GM23338 (cell line): ENCODE data around the gene MEI1. TPM values are rescaled to one million over a fixed set of nuclear protein-coding genes. Genes with fewer than 3 reads are reported as not detected.

Experiments used
- ATAC-seq: fragments of 200-7000 bp; cut with Tn5 transposase; 3 replicates; pipeline ENCODE4 v1.9.1; 2020
- DNase-seq: peaks from one replicate; pipeline ENCODE4 v3.0.0-alpha.2; 2015; ENCODE audit warnings: low spot score
- H2AFZ ChIP-seq: fragments of 200-600 bp; sonication (generic); 2 replicates; pipeline ENCODE4 v1.8.0; 2016; ENCODE audit warnings: antibody characterized with exemption, mild to moderate bottlenecking, moderate library complexity
- H3F3A ChIP-seq: fragments of 200-600 bp; sonication (generic); replicated peaks from 2 replicates; pipeline ENCODE4 v1.8.0; 2017; ENCODE audit warnings: antibody characterized with exemption, mixed run types, low read depth
- H3K27ac ChIP-seq: fragments of 200-600 bp; sonication (generic); 2 replicates; pipeline ENCODE4 v1.6.1; 2016; ENCODE audit warnings: low read depth
- H3K27me3 ChIP-seq: fragments of 200-600 bp; sonication (generic); 2 replicates; pipeline ENCODE4 v1.8.0; 2016; ENCODE audit warnings: mild to moderate bottlenecking, mixed run types, moderate library complexity; ENCODE audit not compliant: insufficient read depth
- H3K36me3 ChIP-seq: fragments of 200-600 bp; sonication (generic); 2 replicates; pipeline ENCODE4 v1.8.0; 2016; ENCODE audit warnings: mild to moderate bottlenecking; ENCODE audit not compliant: insufficient read depth
- H3K4me1 ChIP-seq: fragments of 200-600 bp; sonication (generic); 2 replicates; pipeline ENCODE4 v1.8.0; 2016; ENCODE audit warnings: mild to moderate bottlenecking, moderate library complexity; ENCODE audit not compliant: insufficient read depth
- H3K4me2 ChIP-seq: fragments of 200-600 bp; sonication (generic); 2 replicates; pipeline ENCODE4 v1.7.1; 2017; ENCODE audit warnings: mixed run types
- H3K4me3 ChIP-seq: fragments of 200-600 bp; sonication (generic); 2 replicates; pipeline ENCODE4 v1.6.1; 2016; ENCODE audit warnings: mixed run types
- H3K79me2 ChIP-seq: fragments of 200-600 bp; sonication (generic); replicated peaks from 2 replicates; pipeline ENCODE4 v1.8.0; 2017; ENCODE audit warnings: mild to moderate bottlenecking; ENCODE audit not compliant: insufficient read depth
- H3K9me2 ChIP-seq: fragments of 200-600 bp; sonication (generic); 2 replicates; pipeline ENCODE4 v1.8.0; 2017; ENCODE audit not compliant: insufficient read depth
- H4K20me1 ChIP-seq: fragments of 200-600 bp; sonication (generic); replicated peaks from 2 replicates; pipeline ENCODE4 v1.8.0; 2017; ENCODE audit warnings: mild to moderate bottlenecking; ENCODE audit not compliant: insufficient read depth
- H3K27ac Mint-ChIP-seq: 2 replicates; pipeline ENCODE4 v1.8.0; 2020; ENCODE audit warnings: inconsistent platforms, mild to moderate bottlenecking, moderate library complexity, mixed read lengths
- H3K27me3 Mint-ChIP-seq: 3 replicates; pipeline ENCODE4 v1.8.0; 2022; ENCODE audit warnings: low read depth, mild to moderate bottlenecking, moderate library complexity, mixed read lengths, inconsistent platforms; ENCODE audit not compliant: insufficient read depth, poor library complexity
- H3K36me3 Mint-ChIP-seq: 3 replicates; pipeline ENCODE4 v1.8.0; 2021; ENCODE audit warnings: low read depth, mild to moderate bottlenecking, inconsistent platforms, moderate library complexity, mixed read lengths
- H3K4me1 Mint-ChIP-seq: 3 replicates; pipeline ENCODE4 v1.8.0; 2020; ENCODE audit warnings: mild to moderate bottlenecking, inconsistent platforms, mixed read lengths
- H3K4me3 Mint-ChIP-seq: 3 replicates; pipeline ENCODE4 v1.8.0; 2021; ENCODE audit warnings: moderate library complexity, mild to moderate bottlenecking, inconsistent platforms, mixed read lengths
- H3K9me3 Mint-ChIP-seq: 3 replicates; pipeline ENCODE4 v1.8.0; 2020; ENCODE audit warnings: moderate library complexity, mild to moderate bottlenecking, inconsistent platforms, mixed read lengths
- CREB1 ChIP-seq: fragments of 250-450 bp; sonication (Bioruptor Pico); IDR thresholded peaks from 2 replicates; pipeline ENCODE4 v1.5.0; 2020; ENCODE audit warnings: low read depth, mild to moderate bottlenecking, moderate library complexity
- CTCF ChIP-seq, 2 experiments: fragments of 200-600 bp in 1 of 2; sonication (generic) in 1 of 2; conservative IDR thresholded peaks; 2 replicates each; pipeline versions ENCODE4 v1.5.1 to v1.6.1; 2016 to 2017; ENCODE audit warnings: antibody characterized with exemption in 2 of 2, low read depth in 2 of 2, mild to moderate bottlenecking in 2 of 2, moderate library complexity in 1 of 2
- ETS1 ChIP-seq: IDR thresholded peaks from 2 replicates; pipeline ENCODE4 v1.6.1; 2016; ENCODE audit warnings: antibody characterized with exemption
- EZH2 ChIP-seq: fragments of 200-600 bp; sonication (generic); IDR thresholded peaks from one replicate; pipeline ENCODE4 v1.8.0; 2017; ENCODE audit warnings: antibody characterized with exemption, mild to moderate bottlenecking, low read depth; ENCODE audit not compliant: unreplicated experiment
- EZH2phosphoT487 ChIP-seq: fragments of 200-600 bp; sonication (generic); IDR thresholded peaks from one replicate; pipeline ENCODE4 v1.8.1; 2018; ENCODE audit warnings: antibody characterized with exemption; ENCODE audit not compliant: unreplicated experiment
- JUNB ChIP-seq: IDR thresholded peaks from one replicate; pipeline ENCODE4 v1.6.1; 2016; ENCODE audit warnings: antibody characterized with exemption; ENCODE audit not compliant: unreplicated experiment
- NANOG ChIP-seq: IDR thresholded peaks from 2 replicates; pipeline ENCODE4 v1.6.1; 2016; ENCODE audit warnings: antibody characterized with exemption, borderline replicate concordance
- POLR2AphosphoS5 ChIP-seq: IDR thresholded peaks from 2 replicates; pipeline ENCODE4 v1.6.1; 2016; ENCODE audit warnings: antibody characterized with exemption, low read depth
- REST ChIP-seq: IDR thresholded peaks from one replicate; pipeline ENCODE4 v1.6.1; 2018; ENCODE audit warnings: antibody characterized with exemption; ENCODE audit not compliant: unreplicated experiment
- ZNF114 ChIP-seq: fragments of 250-450 bp; sonication (Bioruptor Pico); IDR thresholded peaks from 2 replicates; pipeline ENCODE4 v1.5.0; 2020; ENCODE audit warnings: mild to moderate bottlenecking, moderate library complexity
- ZNF331 ChIP-seq: fragments of 250-450 bp; sonication (Bioruptor Pico); IDR thresholded peaks from 2 replicates; pipeline ENCODE4 v1.5.0; 2020; ENCODE audit warnings: low read depth, mild to moderate bottlenecking, moderate library complexity
- ZNF462 ChIP-seq: fragments of 250-450 bp; sonication (Bioruptor Pico); IDR thresholded peaks from 2 replicates; pipeline ENCODE4 v1.5.0; 2020; ENCODE audit warnings: mild to moderate bottlenecking, moderate library complexity
- polyA plus RNA-seq: library from polyadenylated mRNA; unstranded; fragments of >200 nt; fragmentation: Nextera tagmentation; extraction: Ambion mirVana; gene quantifications from 2 replicates; pipeline ENCODE4 v1.2.1, GENCODE V29; 2016
- total RNA-seq: library from RNA; depleted of rRNA; stranded (reverse); fragments of >200 nt; shearing (Covaris generic); gene quantifications from 2 replicates; pipeline ENCODE4 v1.2.3, GENCODE V29; 2014

MEI1 gene
- total and polyA plus RNA-seq, 2 experiments from 2014 or later: 0.28 to 0.87 TPM

- no peak for TF ChIP-seq ZNF462
- no peak for TF ChIP-seq JUNB
These were observed 10.7 kb upstream of the MEI1 start, which contains the start of gene SNU13 (continued) for GRCh38 chr22:41688365-41689211.

GRCh38 chr22:41690476-41690875 lies 8.8 kb upstream of the MEI1 start:
- peaks cover 30% of the 10 kb centered on the region for H3K79me2 ChIP-seq
- H3K4me1 ChIP-seq: peaks cover 4% of the 10 kb centered on the region; the same call in 1 of the 2 replicates
- no peak overlapping the region for H3K4me3 Mint-ChIP-seq
- H3K27ac ChIP-seq: no peak overlapping the region
- no peak overlapping the region for H3K4me2 ChIP-seq
- H3K4me3 ChIP-seq: no peak overlapping the region
- DNase-seq (no peak), ATAC-seq (no peak)
- H3K27me3 ChIP-seq: no peaks in the 10 kb centered on the region
- H3K27ac Mint-ChIP-seq: no peak overlapping the region
- peaks cover 7% of the 10 kb centered on the region for H3K27me3 Mint-ChIP-seq
- peaks cover 16% of the 10 kb centered on the region for H4K20me1 ChIP-seq
- H3K9me2 ChIP-seq: no peaks in the 10 kb centered on the region
- H3K36me3 ChIP-seq: no peaks in the 10 kb centered on the region
- no peaks in the 10 kb centered on the region; the same call in 2 of the 3 replicates for H3K9me3 Mint-ChIP-seq
- H2AFZ ChIP-seq: no peak overlapping the region
- peaks cover 8% of the 10 kb centered on the region; the same call in 1 of the 2 replicates for H3F3A ChIP-seq
- H3K4me1 Mint-ChIP-seq: peaks cover 6% of the 10 kb centered on the region; the same call in 1 of the 3 replicates
- H3K36me3 Mint-ChIP-seq: no peaks in the 10 kb centered on the region
- TF ChIP-seq ETS1 (no peak), ZNF331 (CRISPR knock-in tag) (no peak), CTCF (conservative IDR thresholded peaks at IDR 0.05; ENCODE audit: low read depth in 2 of 2) (no peak), REST (no peak), EZH2phosphoT487 (no peak), NANOG (no peak), CREB1 (no peak), JUNB (no peak), EZH2 (no peak), POLR2AphosphoS5 (no peak), ZNF114 (CRISPR knock-in tag) (no peak)
